OCI-LY7 (cell line): Measurements from ENCODE around the gene KCNG3. TPM values are rescaled to one million over a fixed set of nuclear protein-coding genes. Genes with fewer than 3 reads are reported as not detected.

Experiments used
- BruUV-seq: library from RNA; stranded (reverse); fragments of 400-500 nt; replicated peaks from 2 replicates; lab custom pipeline; 2021; lab: Mats Ljungman, UMichigan
- CTCF ChIA-PET: fragments of 300-600 bp; sonication (Branson Sonifier 250); formaldehyde crosslinking; loops from one replicate; lab custom pipeline; 2022; ENCODE audit warnings: antibody characterized with exemption; ENCODE audit not compliant: unreplicated experiment; lab: Charles Lee
- POLR2A ChIA-PET: fragments of 300-600 bp; sonication (Branson Sonifier 250); formaldehyde crosslinking; loops from one replicate; lab custom pipeline; 2022; ENCODE audit warnings: antibody characterized with exemption; lab: Charles Lee
- DNase-seq: peaks from one replicate; pipeline ENCODE4 v3.0.0-alpha.2; 2015; ENCODE audit warnings: low spot score
- H2AFZ ChIP-seq: fragments of 200-600 bp; sonication (generic), shearing (Covaris generic); 2 replicates; pipeline ENCODE4 v1.6.1; 2014; ENCODE audit warnings: mild to moderate bottlenecking, antibody characterized with exemption, low read length, moderate library complexity
- H3K27ac ChIP-seq: fragments of 200-600 bp; sonication (generic); 2 replicates; pipeline ENCODE4 v1.5.1; 2014; ENCODE audit warnings: mixed run types, low read depth, mild to moderate bottlenecking, moderate library complexity, low read length, inconsistent platforms; ENCODE audit not compliant: poor library complexity, severe bottlenecking
- H3K36me3 ChIP-seq: fragments of 200-600 bp; sonication (generic); 2 replicates; pipeline ENCODE4 v1.6.1; 2014; ENCODE audit warnings: mild to moderate bottlenecking, antibody characterized with exemption, low read length, moderate library complexity, mixed read lengths; ENCODE audit not compliant: insufficient read depth
- H3K4me1 ChIP-seq: fragments of 200-600 bp; sonication (generic); 2 replicates; pipeline ENCODE4 v1.5.1; 2014; ENCODE audit warnings: mild to moderate bottlenecking, low read length; ENCODE audit not compliant: insufficient read depth, poor library complexity, severe bottlenecking
- H3K4me2 ChIP-seq: fragments of 200-600 bp; sonication (generic); 2 replicates; pipeline ENCODE4 v1.6.1; 2014; ENCODE audit warnings: mild to moderate bottlenecking, low read length
- H3K4me3 ChIP-seq: fragments of 200-600 bp; sonication (generic); 2 replicates; pipeline ENCODE4 v1.5.1; 2014; ENCODE audit warnings: mild to moderate bottlenecking, low read depth, low read length; ENCODE audit not compliant: poor library complexity, severe bottlenecking
- H3K79me2 ChIP-seq: fragments of 200-600 bp; sonication (generic); 2 replicates; pipeline ENCODE4 v1.6.1; 2016; ENCODE audit warnings: low read depth, mild to moderate bottlenecking, low read length, moderate library complexity, mixed read lengths; ENCODE audit not compliant: insufficient read depth
- H3K9me2 ChIP-seq: fragments of 200-600 bp; sonication (generic); 2 replicates; pipeline ENCODE4 v1.6.1; 2016; ENCODE audit warnings: mild to moderate bottlenecking, low read length, mixed read lengths; ENCODE audit not compliant: insufficient read depth
- H3K9me3 ChIP-seq: fragments of 200-600 bp; sonication (generic); 2 replicates; pipeline ENCODE4 v1.6.1; 2014; ENCODE audit warnings: mild to moderate bottlenecking, mixed run types, low read length, mixed read lengths
- H4K20me1 ChIP-seq: fragments of 200-600 bp; sonication (generic); 2 replicates; pipeline ENCODE4 v1.6.1; 2014; ENCODE audit warnings: mild to moderate bottlenecking, antibody characterized with exemption, low read length, moderate library complexity, mixed read lengths; ENCODE audit not compliant: insufficient read depth
- EZH2phosphoT487 ChIP-seq: fragments of 200-600 bp; sonication (generic); IDR thresholded peaks from 2 replicates; pipeline ENCODE4 v1.6.1; 2018; ENCODE audit warnings: low read depth, borderline replicate concordance, mild to moderate bottlenecking, mixed run types, antibody characterized with exemption, low read length, moderate library complexity, mixed read lengths
- intact Hi-C: fragments of 100-400 bp; cut with micrococcal nuclease; formaldehyde crosslinking; loops from one replicate; pipeline ENCODE4 v1.10.0; 2022; ENCODE audit not compliant: unreplicated experiment
- total RNA-seq, 2 experiments: library from RNA; depleted of rRNA in 1 of 2; stranded (reverse); fragments of >200 nt in 1 of 2; shearing (Covaris generic) in 1 of 2; gene quantifications; 2 replicates each; pipeline ENCODE4 v1.2.3, GENCODE V29; 2014 to 2022
- TF ChIP-seq, protein P1 (sequence below): fragments of 200-600 bp; sonication (generic); conservative IDR thresholded peaks from 2 replicates; pipeline ENCODE4 v1.5.1; 2014; ENCODE audit warnings: mild to moderate bottlenecking, antibody characterized with exemption, low read length, moderate library complexity, mixed read lengths

KCNG3 gene
- total RNA-seq, 2 experiments from 2014 or later: 0.08 to 0.19 TPM

DNA sequence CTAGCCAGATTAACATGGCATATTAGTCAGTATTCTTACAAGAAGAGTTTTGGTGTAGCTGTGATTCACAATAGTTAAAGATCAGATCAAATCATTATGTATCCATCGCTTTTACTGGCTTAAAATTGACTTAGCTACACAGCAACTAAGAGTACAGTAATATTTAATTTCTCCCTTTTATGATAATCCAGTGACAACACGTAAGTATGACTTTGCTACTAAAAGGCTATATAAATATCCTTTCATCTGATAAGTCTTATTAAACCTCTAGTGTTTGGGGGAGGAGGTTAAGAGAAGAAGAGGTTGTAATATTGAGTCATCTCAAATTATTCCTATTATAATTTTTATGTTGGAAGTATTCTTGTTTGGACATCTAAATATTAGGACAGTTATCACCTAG lies 51.0 kb downstream of the KCNG3 start:
- no peaks in the 10 kb centered on the region for H4K20me1 ChIP-seq
- intact Hi-C loops: no loop called here
- H3K27ac ChIP-seq: no peak overlapping the region
- no TSS peak for BruUV-seq
- no peaks in the 10 kb centered on the region for H3K79me2 ChIP-seq
- H3K4me3 ChIP-seq: no peak overlapping the region
- DNase-seq: no peak
- no peak overlapping the region for H3K4me2 ChIP-seq
- CTCF ChIA-PET: no interaction called here
- H3K36me3 ChIP-seq: no peaks in the 10 kb centered on the region
- H3K4me1 ChIP-seq: no peaks in the 10 kb centered on the region
- no peaks in the 10 kb centered on the region for H3K9me2 ChIP-seq
- POLR2A ChIA-PET: no interaction called here
- no peak overlapping the region for H2AFZ ChIP-seq
- TF ChIP-seq EZH2phosphoT487: no peak
- H3K9me3 ChIP-seq: no peaks in the 10 kb centered on the region

DNA sequence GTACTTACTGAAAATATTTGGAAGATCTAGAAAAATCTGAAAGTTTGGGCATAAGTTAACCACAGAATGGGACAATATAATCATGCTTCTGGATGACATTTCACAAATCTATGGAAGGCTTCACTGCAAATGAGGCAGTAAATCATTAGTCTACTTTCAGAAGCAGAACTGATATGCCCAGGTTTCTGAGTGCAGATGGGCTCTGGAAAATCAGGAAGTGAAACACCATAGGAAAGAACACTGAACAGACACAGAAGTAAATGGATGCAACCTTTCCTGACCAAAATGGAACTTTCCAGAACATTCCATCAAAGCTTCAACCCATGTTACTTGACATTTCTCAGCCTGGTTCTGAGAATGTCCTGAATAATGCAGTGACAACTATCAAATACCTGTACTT lies 55.1 kb downstream of the KCNG3 start:
- Histone ChIP-seq H4K20me1 (no peaks in the 10 kb centered on the region), H3K4me3 (no peak overlapping the region), H3K4me1 (no peaks in the 10 kb centered on the region), H3K9me3 (no peaks in the 10 kb centered on the region), H3K9me2 (no peaks in the 10 kb centered on the region), H3K79me2 (no peaks in the 10 kb centered on the region), H2AFZ (no peak overlapping the region), H3K4me2 (no peak overlapping the region), H3K36me3 (no peaks in the 10 kb centered on the region), H3K27ac (no peak overlapping the region)
- DNase-seq: no peak
- POLR2A ChIA-PET: no interaction called here
- no TSS peak for BruUV-seq
- CTCF ChIA-PET: no interaction called here
- TF ChIP-seq, protein P1, sequence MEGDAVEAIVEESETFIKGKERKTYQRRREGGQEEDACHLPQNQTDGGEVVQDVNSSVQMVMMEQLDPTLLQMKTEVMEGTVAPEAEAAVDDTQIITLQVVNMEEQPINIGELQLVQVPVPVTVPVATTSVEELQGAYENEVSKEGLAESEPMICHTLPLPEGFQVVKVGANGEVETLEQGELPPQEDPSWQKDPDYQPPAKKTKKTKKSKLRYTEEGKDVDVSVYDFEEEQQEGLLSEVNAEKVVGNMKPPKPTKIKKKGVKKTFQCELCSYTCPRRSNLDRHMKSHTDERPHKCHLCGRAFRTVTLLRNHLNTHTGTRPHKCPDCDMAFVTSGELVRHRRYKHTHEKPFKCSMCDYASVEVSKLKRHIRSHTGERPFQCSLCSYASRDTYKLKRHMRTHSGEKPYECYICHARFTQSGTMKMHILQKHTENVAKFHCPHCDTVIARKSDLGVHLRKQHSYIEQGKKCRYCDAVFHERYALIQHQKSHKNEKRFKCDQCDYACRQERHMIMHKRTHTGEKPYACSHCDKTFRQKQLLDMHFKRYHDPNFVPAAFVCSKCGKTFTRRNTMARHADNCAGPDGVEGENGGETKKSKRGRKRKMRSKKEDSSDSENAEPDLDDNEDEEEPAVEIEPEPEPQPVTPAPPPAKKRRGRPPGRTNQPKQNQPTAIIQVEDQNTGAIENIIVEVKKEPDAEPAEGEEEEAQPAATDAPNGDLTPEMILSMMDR: no peak
- no peak for TF ChIP-seq EZH2phosphoT487
- intact Hi-C loops: no loop called here

DNA sequence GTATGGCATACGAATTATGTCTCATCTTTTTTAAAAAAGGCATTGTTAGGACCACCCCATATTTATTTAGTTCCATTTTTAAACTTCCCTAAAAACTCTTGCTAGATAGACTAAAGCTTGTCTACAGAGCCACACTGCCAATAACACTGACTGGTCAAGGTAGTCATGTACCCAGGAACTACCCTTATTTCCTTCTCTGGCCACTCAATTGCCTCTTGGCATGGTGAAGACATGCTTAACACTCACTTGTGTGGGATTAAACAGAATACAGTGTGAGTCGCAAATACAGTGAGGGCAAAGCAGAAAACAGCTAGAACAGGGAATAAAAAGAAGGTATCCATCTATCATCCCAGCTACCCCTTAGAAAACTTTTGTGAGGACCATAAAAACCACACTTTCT lies 57.4 kb downstream of the KCNG3 start:
- Histone ChIP-seq H3K9me2 (no peaks in the 10 kb centered on the region), H3K79me2 (no peaks in the 10 kb centered on the region), H3K27ac (no peak overlapping the region), H3K4me3 (no peak overlapping the region), H3K36me3 (no peaks in the 10 kb centered on the region), H4K20me1 (no peaks in the 10 kb centered on the region), H3K4me1 (no peaks in the 10 kb centered on the region), H2AFZ (no peak overlapping the region), H3K4me2 (no peak overlapping the region), H3K9me3 (no peaks in the 10 kb centered on the region)
- intact Hi-C loops: no loop called here
- DNase-seq: no peak
- ChIA-PET POLR2A (interaction anchor here (0.6 kb wide), 1 partner anchor 80 kb away, joined by 4 read pairs; no protein-coding TSS in a partner anchor), CTCF (no interaction called here)
- no TSS peak for BruUV-seq
- TF ChIP-seq, protein P1: no peak
- TF ChIP-seq EZH2phosphoT487: no peak
